DOHH2 (cell line): Measurements from ENCODE around the gene H2AZ1.

Experiments
- H3F3A ChIP-seq: fragments of 200-600 bp; sonication (generic), shearing (Covaris generic); 2 replicates; pipeline ENCODE4 v1.6.0; 2016; ENCODE audit warnings: antibody characterized with exemption, mild to moderate bottlenecking; ENCODE audit not compliant: control insufficient read depth, insufficient read depth
- H3K27ac ChIP-seq: fragments of 200-600 bp; sonication (generic); 2 replicates; pipeline ENCODE4 v1.5.1; 2014; ENCODE audit warnings: low read depth, mild to moderate bottlenecking, low read length, moderate library complexity
- H3K27me3 ChIP-seq: fragments of 200-600 bp; sonication (generic); 2 replicates; pipeline ENCODE4 v1.6.1; 2014; ENCODE audit warnings: mild to moderate bottlenecking, low read length, mixed read lengths; ENCODE audit not compliant: control insufficient read depth
- H3K36me3 ChIP-seq: fragments of 200-600 bp; sonication (generic); 2 replicates; pipeline ENCODE4 v1.6.1; 2014; ENCODE audit warnings: mild to moderate bottlenecking, low read length, moderate library complexity, mixed read lengths; ENCODE audit not compliant: control insufficient read depth
- H3K4me1 ChIP-seq: fragments of 200-600 bp; sonication (generic); 2 replicates; pipeline ENCODE4 v1.6.1; 2014; ENCODE audit warnings: mild to moderate bottlenecking, low read length, mixed read lengths; ENCODE audit not compliant: control insufficient read depth
- H3K4me2 ChIP-seq: fragments of 200-600 bp; sonication (generic); 2 replicates; pipeline ENCODE4 v1.6.0; 2014; ENCODE audit warnings: mild to moderate bottlenecking, low read length, moderate library complexity
- H3K4me3 ChIP-seq: fragments of 200-600 bp; sonication (generic); 2 replicates; pipeline ENCODE4 v1.5.1; 2014; ENCODE audit warnings: mild to moderate bottlenecking, low read length, mixed read lengths
- H3K79me2 ChIP-seq: fragments of 200-600 bp; sonication (generic); 2 replicates; pipeline ENCODE4 v1.6.1; 2014; ENCODE audit warnings: mild to moderate bottlenecking, low read length, mixed read lengths; ENCODE audit not compliant: control insufficient read depth
- H3K9me2 ChIP-seq: fragments of 200-600 bp; sonication (generic); replicated peaks from 2 replicates; pipeline ENCODE4 v1.6.1; 2014; ENCODE audit warnings: mild to moderate bottlenecking, low read length, mixed read lengths; ENCODE audit not compliant: control insufficient read depth
- H3K9me3 ChIP-seq: fragments of 200-600 bp; sonication (generic); 2 replicates; pipeline ENCODE4 v1.6.1; 2014; ENCODE audit warnings: antibody characterized with exemption, low read length, mixed read lengths; ENCODE audit not compliant: control insufficient read depth, insufficient read depth
- H4K20me1 ChIP-seq: fragments of 200-600 bp; sonication (generic); 2 replicates; pipeline ENCODE4 v1.6.0; 2014; ENCODE audit warnings: low read depth, mild to moderate bottlenecking, antibody characterized with exemption, low read length, moderate library complexity; ENCODE audit not compliant: control insufficient read depth, insufficient read depth
- EZH2phosphoT487 ChIP-seq: fragments of 200-600 bp; sonication (generic); IDR thresholded peaks from 2 replicates; pipeline ENCODE4 v1.6.1; 2017; ENCODE audit warnings: borderline replicate concordance, mild to moderate bottlenecking, antibody characterized with exemption, low read length, moderate library complexity, mixed read lengths
- TF ChIP-seq, protein P1 (sequence below): fragments of 200-600 bp; sonication (generic); IDR thresholded peaks from one replicate; pipeline ENCODE4 v1.5.1; 2014; ENCODE audit warnings: antibody characterized with exemption, mild to moderate bottlenecking, low read depth, low read length; ENCODE audit not compliant: poor library complexity, severe bottlenecking

H2AZ1 gene

DNA sequence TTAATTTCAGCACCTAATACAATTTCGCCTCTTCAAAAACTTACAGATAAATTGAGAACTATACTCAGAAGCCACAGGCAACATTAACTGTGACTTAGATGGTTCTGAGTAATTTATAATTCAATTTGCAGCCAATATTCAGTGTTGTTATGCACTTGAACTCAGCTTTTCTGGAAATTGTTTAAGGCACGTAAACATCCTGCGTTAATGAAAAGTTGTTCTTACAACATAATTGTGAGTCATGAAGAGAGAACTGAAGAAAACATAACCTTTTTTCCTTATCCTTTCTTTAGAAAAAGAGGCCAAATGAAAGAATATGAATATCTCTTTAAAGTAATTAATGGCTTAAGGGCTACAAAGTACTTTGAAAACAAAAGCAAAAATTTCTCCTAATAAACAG is 16.6 kb upstream of the H2AZ1 start:
- Histone ChIP-seq H3F3A (no peaks in the 10 kb centered on the region), H3K27me3 (peaks cover 11% of the 10 kb centered on the region), H3K9me2 (no peaks in the 10 kb centered on the region), H3K4me2 (no peak overlapping the region), H4K20me1 (no peaks in the 10 kb centered on the region), H3K9me3 (no peaks in the 10 kb centered on the region), H3K27ac (no peak overlapping the region), H3K36me3 (no peaks in the 10 kb centered on the region), H3K79me2 (no peaks in the 10 kb centered on the region), H3K4me1 (no peaks in the 10 kb centered on the region), H3K4me3 (no peak overlapping the region)
- TF ChIP-seq, protein P1, sequence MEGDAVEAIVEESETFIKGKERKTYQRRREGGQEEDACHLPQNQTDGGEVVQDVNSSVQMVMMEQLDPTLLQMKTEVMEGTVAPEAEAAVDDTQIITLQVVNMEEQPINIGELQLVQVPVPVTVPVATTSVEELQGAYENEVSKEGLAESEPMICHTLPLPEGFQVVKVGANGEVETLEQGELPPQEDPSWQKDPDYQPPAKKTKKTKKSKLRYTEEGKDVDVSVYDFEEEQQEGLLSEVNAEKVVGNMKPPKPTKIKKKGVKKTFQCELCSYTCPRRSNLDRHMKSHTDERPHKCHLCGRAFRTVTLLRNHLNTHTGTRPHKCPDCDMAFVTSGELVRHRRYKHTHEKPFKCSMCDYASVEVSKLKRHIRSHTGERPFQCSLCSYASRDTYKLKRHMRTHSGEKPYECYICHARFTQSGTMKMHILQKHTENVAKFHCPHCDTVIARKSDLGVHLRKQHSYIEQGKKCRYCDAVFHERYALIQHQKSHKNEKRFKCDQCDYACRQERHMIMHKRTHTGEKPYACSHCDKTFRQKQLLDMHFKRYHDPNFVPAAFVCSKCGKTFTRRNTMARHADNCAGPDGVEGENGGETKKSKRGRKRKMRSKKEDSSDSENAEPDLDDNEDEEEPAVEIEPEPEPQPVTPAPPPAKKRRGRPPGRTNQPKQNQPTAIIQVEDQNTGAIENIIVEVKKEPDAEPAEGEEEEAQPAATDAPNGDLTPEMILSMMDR, result no peak

DNA sequence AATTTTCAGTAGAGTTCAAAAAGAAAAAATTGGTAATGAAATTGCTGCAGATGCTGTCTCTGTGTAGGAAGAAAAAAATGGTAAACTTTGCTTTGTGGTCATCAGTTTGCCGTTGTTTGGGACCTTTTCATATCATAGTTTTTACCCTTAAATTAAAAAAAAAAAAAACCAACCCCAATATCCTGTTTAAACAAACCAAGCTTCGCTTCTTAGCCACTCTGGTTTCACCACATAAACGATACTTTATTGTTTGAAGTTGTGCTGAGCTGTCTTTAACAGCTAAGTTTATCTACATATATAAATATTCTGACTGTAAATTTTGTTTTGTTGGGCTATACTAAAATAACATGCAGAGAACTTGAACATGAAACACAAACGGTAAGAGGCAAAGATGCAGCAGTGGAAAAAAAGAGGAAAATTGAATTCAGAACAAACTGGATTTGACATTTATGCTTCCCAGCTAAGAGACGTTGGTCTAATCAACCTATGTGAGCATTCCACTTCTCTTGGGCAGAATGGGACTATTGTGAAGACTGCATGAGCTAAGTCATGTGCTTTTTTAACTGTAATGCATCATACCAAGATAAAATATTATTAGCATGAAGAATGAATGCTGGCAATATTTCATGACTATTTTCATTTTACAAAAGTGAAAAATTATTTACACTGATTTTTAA is 15.7 kb upstream of the H2AZ1 start:
- no peaks in the 10 kb centered on the region for H3K79me2 ChIP-seq
- H3K9me2 ChIP-seq, result no peaks in the 10 kb centered on the region
- no peak overlapping the region for H3K4me2 ChIP-seq
- no peaks in the 10 kb centered on the region for H3K36me3 ChIP-seq
- H3F3A ChIP-seq, result no peaks in the 10 kb centered on the region
- no peaks in the 10 kb centered on the region for H3K9me3 ChIP-seq
- H3K4me3 ChIP-seq, result no peak overlapping the region
- H3K27ac ChIP-seq, result no peak overlapping the region
- no peak for TF ChIP-seq EZH2phosphoT487
- TF ChIP-seq, protein P1, result no peak
- no peaks in the 10 kb centered on the region for H3K4me1 ChIP-seq
- H3K27me3 ChIP-seq, result peaks cover 11% of the 10 kb centered on the region
- H4K20me1 ChIP-seq, result no peaks in the 10 kb centered on the region

DNA sequence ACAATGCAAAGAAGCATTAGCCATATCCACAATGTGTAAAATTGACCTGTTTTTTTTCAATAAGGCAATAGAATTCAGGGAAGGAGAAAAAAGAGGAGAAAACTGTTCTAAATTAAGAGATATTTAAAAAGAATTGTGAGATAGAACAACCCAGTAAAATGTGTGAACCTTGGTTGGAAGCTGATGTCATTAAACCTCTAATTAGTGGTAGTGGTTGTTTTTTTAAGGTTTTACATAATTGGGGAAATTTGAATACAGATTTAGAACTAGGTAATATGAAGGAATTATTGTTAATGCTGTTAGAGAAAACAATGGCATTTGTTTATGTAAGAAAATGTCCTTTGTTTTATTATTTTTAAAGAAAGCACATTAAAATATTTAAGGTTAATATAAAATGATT is 15.1 kb upstream of the H2AZ1 start:
- Histone ChIP-seq H3K27ac (no peak overlapping the region), H3K4me2 (no peak overlapping the region), H3K4me3 (no peak overlapping the region), H3K27me3 (peaks cover 11% of the 10 kb centered on the region), H3K79me2 (no peaks in the 10 kb centered on the region), H3K36me3 (no peaks in the 10 kb centered on the region), H3F3A (no peaks in the 10 kb centered on the region), H3K9me3 (no peaks in the 10 kb centered on the region), H3K4me1 (no peaks in the 10 kb centered on the region), H3K9me2 (no peaks in the 10 kb centered on the region), H4K20me1 (no peaks in the 10 kb centered on the region)
- TF ChIP-seq EZH2phosphoT487, result no peak
- TF ChIP-seq, protein P1, result no peak
